Astrocyte (in vitro differentiated cells and primary cell): ENCODE measurements around the gene SMARCA2. TPM values are rescaled to one million over a fixed set of nuclear protein-coding genes. Genes with fewer than 3 reads are reported as not detected.

ENCODE experiments used
- DNase-seq: peaks from one replicate; pipeline ENCODE4 v3.0.0-alpha.2; 2010; ENCODE audit warnings: low read depth
- FAIRE-seq: peaks from 2 replicates; lab custom pipeline; 2011; peaks lifted over from hg19 to GRCh38; lab: Jason Lieb, UNC
- H2AFZ ChIP-seq: 2 replicates; pipeline ENCODE4 v1.6.0; 2012; ENCODE audit warnings: low read depth, low read length, inconsistent platforms
- H3K27ac ChIP-seq: 2 replicates; pipeline ENCODE4 v1.5.1; 2011; ENCODE audit warnings: low read depth, low read length, inconsistent platforms
- H3K27me3 ChIP-seq: 2 replicates; pipeline ENCODE4 v1.6.0; 2011; ENCODE audit warnings: low read length, inconsistent platforms; ENCODE audit not compliant: insufficient read depth
- H3K36me3 ChIP-seq: 2 replicates; pipeline ENCODE4 v1.5.1; 2011; ENCODE audit warnings: low read length, inconsistent platforms; ENCODE audit not compliant: insufficient read depth
- H3K4me1 ChIP-seq: 2 replicates; pipeline ENCODE4 v1.5.1; 2011; ENCODE audit warnings: low read length, inconsistent platforms; ENCODE audit not compliant: insufficient read depth
- H3K4me2 ChIP-seq: 2 replicates; pipeline ENCODE4 v1.6.0; 2012; ENCODE audit warnings: low read length, inconsistent platforms
- H3K4me3 ChIP-seq: 2 replicates; pipeline ENCODE4 v1.5.1; 2011; ENCODE audit warnings: low read depth, mild to moderate bottlenecking, low read length, inconsistent platforms; ENCODE audit not compliant: insufficient read depth
- H3K79me2 ChIP-seq: 2 replicates; pipeline ENCODE4 v1.6.0; 2012; ENCODE audit warnings: mild to moderate bottlenecking, low read length, inconsistent platforms; ENCODE audit not compliant: insufficient read depth
- H3K9ac ChIP-seq: 2 replicates; pipeline ENCODE4 v1.6.0; 2012; ENCODE audit warnings: mild to moderate bottlenecking, low read length, inconsistent platforms
- H3K9me3 ChIP-seq: 2 replicates; pipeline ENCODE4 v1.5.1; 2012; ENCODE audit warnings: low read depth, mild to moderate bottlenecking, low read length, inconsistent platforms; ENCODE audit not compliant: insufficient read depth
- H4K20me1 ChIP-seq: 2 replicates; pipeline ENCODE4 v1.6.0; 2012; ENCODE audit warnings: low read length, inconsistent platforms; ENCODE audit not compliant: insufficient read depth
- H3K27ac Mint-ChIP-seq: one replicate; pipeline ENCODE4 v1.8.0; 2021; ENCODE audit warnings: mild to moderate bottlenecking, mixed read lengths; ENCODE audit not compliant: unreplicated experiment
- H3K27me3 Mint-ChIP-seq: one replicate; pipeline ENCODE4 v1.8.0; 2021; ENCODE audit warnings: low read depth, mixed read lengths; ENCODE audit not compliant: unreplicated experiment
- H3K36me3 Mint-ChIP-seq: one replicate; pipeline ENCODE4 v1.8.0; 2021; ENCODE audit warnings: low read depth, mixed read lengths; ENCODE audit not compliant: unreplicated experiment
- H3K4me1 Mint-ChIP-seq: one replicate; pipeline ENCODE4 v1.8.0; 2021; ENCODE audit warnings: low read depth, mixed read lengths; ENCODE audit not compliant: unreplicated experiment
- H3K4me3 Mint-ChIP-seq: one replicate; pipeline ENCODE4 v1.8.0; 2021; ENCODE audit warnings: mild to moderate bottlenecking, moderate library complexity, mixed read lengths; ENCODE audit not compliant: unreplicated experiment
- H3K9me3 Mint-ChIP-seq: one replicate; pipeline ENCODE4 v1.8.0; 2021; ENCODE audit warnings: mild to moderate bottlenecking, mixed read lengths; ENCODE audit not compliant: unreplicated experiment
- CTCF ChIP-seq: IDR thresholded peaks from 2 replicates; pipeline ENCODE4 v1.5.1; 2011; ENCODE audit warnings: low read depth, mild to moderate bottlenecking, inconsistent platforms, low read length, moderate library complexity; ENCODE audit not compliant: insufficient read depth
- EZH2 ChIP-seq: IDR thresholded peaks from 2 replicates; pipeline ENCODE4 v1.6.1; 2012; ENCODE audit warnings: mild to moderate bottlenecking, low read length, inconsistent platforms; ENCODE audit not compliant: insufficient read depth
- total RNA-seq: library from RNA; stranded (reverse); gene quantifications from 2 replicates; pipeline ENCODE4 v1.2.1, GENCODE V29; 2021

SMARCA2 gene
- total RNA-seq, 1 donor from 2014 or later, result 54.2 TPM

GRCh38 chr9:2208465-2208864 is 193.3 kb downstream of the SMARCA2 start:
- FAIRE-seq (no peak), DNase-seq (no peak)
- H3K27me3 Mint-ChIP-seq, result no peaks in the 10 kb centered on the region
- Histone ChIP-seq H3K36me3 (no peaks in the 10 kb centered on the region), H3K4me2 (no peak overlapping the region), H3K9me3 (no peaks in the 10 kb centered on the region), H3K9ac (no peak overlapping the region), H3K4me1 (peaks cover 5% of the 10 kb centered on the region), H2AFZ (no peak overlapping the region), H3K4me3 (no peak overlapping the region), H3K79me2 (no peaks in the 10 kb centered on the region), H3K27ac (no peak overlapping the region), H3K27me3 (no peaks in the 10 kb centered on the region), H4K20me1 (no peaks in the 10 kb centered on the region)
- no peak overlapping the region for H3K27ac Mint-ChIP-seq
- H3K36me3 Mint-ChIP-seq, result no peaks in the 10 kb centered on the region
- no peak overlapping the region for H3K4me3 Mint-ChIP-seq
- peaks cover 2% of the 10 kb centered on the region for H3K4me1 Mint-ChIP-seq
- H3K9me3 Mint-ChIP-seq, result no peaks in the 10 kb centered on the region
- TF ChIP-seq CTCF (no peak), EZH2 (no peak)

- H3K4me2 ChIP-seq, result no peak overlapping the region
- Mint-ChIP-seq H3K4me1 (peaks cover 2% of the 10 kb centered on the region), H3K9me3 (no peaks in the 10 kb centered on the region), H3K27me3 (no peaks in the 10 kb centered on the region), H3K27ac (no peak overlapping the region), H3K4me3 (no peak overlapping the region), H3K36me3 (no peaks in the 10 kb centered on the region)
- H3K9me3 ChIP-seq, result no peaks in the 10 kb centered on the region
- FAIRE-seq (no peak), DNase-seq (no peak)
- TF ChIP-seq EZH2 (no peak), CTCF (no peak)
- peaks cover 5% of the 10 kb centered on the region for H3K4me1 ChIP-seq
- no peak overlapping the region for H2AFZ ChIP-seq
- H3K27ac ChIP-seq, result no peak overlapping the region
- H4K20me1 ChIP-seq, result no peaks in the 10 kb centered on the region
- H3K36me3 ChIP-seq, result no peaks in the 10 kb centered on the region
- H3K4me3 ChIP-seq, result no peak overlapping the region
- H3K9ac ChIP-seq, result no peak overlapping the region
- no peaks in the 10 kb centered on the region for H3K79me2 ChIP-seq
- no peaks in the 10 kb centered on the region for H3K27me3 ChIP-seq
Measured at GRCh38 chr9:2208991-2209390, 193.8 kb downstream of the SMARCA2 start.

DNA sequence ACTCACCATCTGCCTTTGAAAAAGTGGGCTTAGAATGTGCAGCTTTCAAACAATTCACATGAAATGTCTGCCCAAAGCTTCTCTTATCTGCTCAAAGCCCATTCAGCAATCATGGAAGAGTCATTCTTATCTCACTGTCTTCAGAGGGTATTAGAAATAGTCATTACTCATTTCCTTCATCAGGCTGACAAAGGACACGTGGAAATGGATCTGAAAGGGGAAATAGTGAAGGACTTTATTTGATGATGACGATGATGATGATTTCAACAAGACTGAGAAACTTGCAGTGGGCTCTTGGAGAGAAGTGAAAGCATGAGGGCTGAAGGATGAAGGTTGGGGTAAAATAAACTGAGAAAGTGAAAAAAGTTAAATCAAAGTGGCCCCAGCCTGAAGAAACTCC is 194.3 kb downstream of the SMARCA2 start:
- Histone ChIP-seq H2AFZ (no peak overlapping the region), H3K36me3 (no peaks in the 10 kb centered on the region), H3K27ac (no peak overlapping the region), H3K27me3 (no peaks in the 10 kb centered on the region), H3K4me3 (no peak overlapping the region), H3K4me1 (peaks cover 5% of the 10 kb centered on the region), H3K9me3 (no peaks in the 10 kb centered on the region), H3K9ac (no peak overlapping the region), H3K79me2 (no peaks in the 10 kb centered on the region), H3K4me2 (no peak overlapping the region), H4K20me1 (no peaks in the 10 kb centered on the region)
- Mint-ChIP-seq H3K27ac (no peak overlapping the region), H3K4me3 (no peak overlapping the region), H3K36me3 (no peaks in the 10 kb centered on the region), H3K9me3 (no peaks in the 10 kb centered on the region), H3K4me1 (peaks cover 2% of the 10 kb centered on the region), H3K27me3 (no peaks in the 10 kb centered on the region)
- FAIRE-seq (no peak), DNase-seq (no peak)
- TF ChIP-seq EZH2, result no peak
- no peak for TF ChIP-seq CTCF
